Measurements from ENCODE around the gene CHRNA4. TPM values are rescaled to one million over a fixed set of nuclear protein-coding genes. Genes with fewer than 3 reads are reported as not detected.

Gene CHRNA4
- polyA plus RNA-seq, 1 of the 3 experiments (the other 2 are of a cell fraction) = not detected

GRCh38 chr20:63394920-63395455 lies 33.8 kb upstream of the CHRNA4 start:
- 44% methylated on average over 13 of the region's 22 CpGs for WGBS (ENCODE audit: low lambda C conversion rate)
- Histone ChIP-seq H3K27me3 (ENCODE audit: insufficient read depth) (peaks cover 43% of the 10 kb centered on the region), H3K27ac (ENCODE audit: low read depth in 2 of 2, low read length in 1 of 2) (no peak overlapping the region), H3K9me2 (no peaks in the 10 kb centered on the region), H3K4me3 (ENCODE audit: low read depth in 2 of 2, low read length in 1 of 2) (no peak overlapping the region), H3K9ac (no peak overlapping the region), H3K36me3 (replicated peaks in 1 of 2; ENCODE audit: control insufficient read depth in 1 of 2, insufficient read depth in 2 of 2, low read length in 1 of 2) (no peaks in the 10 kb centered on the region), H3K9me3 (peaks cover 3% of the 10 kb centered on the region; the same call in 1 of the 2 replicates), H2AFZ (ENCODE audit: low read depth) (no peak overlapping the region), H3K79me2 (ENCODE audit: insufficient read depth) (no peaks in the 10 kb centered on the region), H4K20me1 (ENCODE audit: insufficient read depth) (no peaks in the 10 kb centered on the region), H3K4me2 (no peak overlapping the region), H3K4me1 (ENCODE audit: control insufficient read depth in 1 of 2, insufficient read depth in 2 of 2, low read depth in 1 of 2, low read length in 1 of 2) (peaks cover 0 to under 1% of the 10 kb centered on the region in 2 experiments; a peak in 1 of 4 replicates), H3F3A (replicated peaks; ENCODE audit: insufficient read depth) (no peaks in the 10 kb centered on the region)
- ChIA-PET CTCF (interaction anchor here (2.1 to 9.1 kb wide), 3 partner anchors 13 to 172 kb away, joined by 9 to 92 read pairs (median 20); no protein-coding TSS in a partner anchor), POLR2A (no interaction called here)
- no peak for DNase-seq
- TF ChIP-seq ZBTB33 (IDR thresholded peaks at IDR 0.05; ENCODE audit: borderline replicate concordance, low read depth) = no peak
- TF ChIP-seq USF2 (IDR thresholded peaks at IDR 0.05; ENCODE audit: borderline replicate concordance, low read depth, low read length) = no peak
- TF ChIP-seq SMC3 (IDR thresholded peaks at IDR 0.05; ENCODE audit: low read depth, low read length) = no peak
- no peak for TF ChIP-seq IRF3 (IDR thresholded peaks at IDR 0.05; ENCODE audit: low read depth, low read length)
- TF ChIP-seq JUND (IDR thresholded peaks at IDR 0.05) = no peak
- no peak for TF ChIP-seq CTCF (IDR thresholded peaks at IDR 0.05)
- TF ChIP-seq GATA2 (CRISPR knock-in tag; IDR thresholded peaks at IDR 0.05) = no peak
- TF ChIP-seq RFX5 (IDR thresholded peaks at IDR 0.05; ENCODE audit: low read length) = no peak
- no peak for TF ChIP-seq CHD2 (IDR thresholded peaks at IDR 0.05; ENCODE audit: low read length, partially characterized antibody)
- TF ChIP-seq REST (IDR thresholded peaks at IDR 0.05; ENCODE audit: low read depth, low read length) = no peak
- no peak for TF ChIP-seq POLR2AphosphoS5 (IDR thresholded peaks at IDR 0.05; ENCODE audit: low read depth, low read length)

Data from SK-N-SH (cell line).